ENCODE results near the gene GLCCI1. TPM values are rescaled to one million over a fixed set of nuclear protein-coding genes. Genes with fewer than 3 reads are reported as not detected.
A peak's percentile ranks its signal among the peaks of the same experiment; 100 is the strongest.
"Not testable (repeated sequence)": the region's sequence is repeated elsewhere in the genome, so short reads cannot be mapped to it uniquely, and the experiment has no call there.

GLCCI1 gene
- total and polyA plus RNA-seq, 9 donors = 9.7 to 18.3 (median 12.9) TPM

DNA sequence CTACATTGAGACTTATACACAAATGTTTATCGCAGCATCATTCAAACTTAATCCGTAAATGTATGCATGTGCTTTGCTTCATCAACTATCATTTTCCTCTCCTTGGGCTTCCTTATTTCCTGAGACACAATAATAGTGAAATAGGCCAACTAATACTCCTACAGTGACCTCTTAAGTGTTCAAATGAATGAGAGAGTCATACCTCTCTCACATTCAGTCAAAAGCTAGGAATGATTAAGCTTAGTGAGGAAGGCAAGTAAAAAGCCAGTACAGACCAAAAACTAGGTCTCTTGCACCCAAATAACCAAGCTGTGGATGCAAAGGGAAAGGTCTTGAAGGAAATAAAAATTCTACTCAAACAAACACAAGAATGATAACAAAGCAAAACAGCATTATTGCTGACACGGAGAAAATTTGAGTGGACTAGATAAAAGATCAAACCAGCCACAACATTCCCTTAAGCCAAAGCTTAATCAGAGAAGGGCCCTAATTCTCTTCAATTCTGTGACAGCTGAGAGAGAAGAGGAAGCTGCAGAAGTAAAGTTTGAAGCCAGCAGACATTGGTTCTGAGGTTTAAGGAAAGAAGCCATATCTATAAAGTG, 72.3 kb downstream of the GLCCI1 start:
- H3K27ac ChIP-seq (ENCODE audit: low read length) = no peak overlapping the region
- no peaks in the 10 kb centered on the region for H3K27me3 ChIP-seq (ENCODE audit: control insufficient read depth, insufficient read depth, low read length)
- DNase-seq = no peak
- H3K36me3 ChIP-seq (ENCODE audit: control insufficient read depth, insufficient read depth, low read length) = no peaks in the 10 kb centered on the region
- no peak overlapping the region for H3K4me3 ChIP-seq (ENCODE audit: low read length)
- no peaks in the 10 kb centered on the region for H3K4me1 ChIP-seq (ENCODE audit: control insufficient read depth, insufficient read depth, low read length)
- H3K9me3 ChIP-seq (replicated peaks; ENCODE audit: control insufficient read depth, low read depth, low read length) = no peaks in the 10 kb centered on the region
- no CpG with 5 or more reads among the region's 3 CpGs for WGBS (ENCODE audit: insufficient coverage)

DNA sequence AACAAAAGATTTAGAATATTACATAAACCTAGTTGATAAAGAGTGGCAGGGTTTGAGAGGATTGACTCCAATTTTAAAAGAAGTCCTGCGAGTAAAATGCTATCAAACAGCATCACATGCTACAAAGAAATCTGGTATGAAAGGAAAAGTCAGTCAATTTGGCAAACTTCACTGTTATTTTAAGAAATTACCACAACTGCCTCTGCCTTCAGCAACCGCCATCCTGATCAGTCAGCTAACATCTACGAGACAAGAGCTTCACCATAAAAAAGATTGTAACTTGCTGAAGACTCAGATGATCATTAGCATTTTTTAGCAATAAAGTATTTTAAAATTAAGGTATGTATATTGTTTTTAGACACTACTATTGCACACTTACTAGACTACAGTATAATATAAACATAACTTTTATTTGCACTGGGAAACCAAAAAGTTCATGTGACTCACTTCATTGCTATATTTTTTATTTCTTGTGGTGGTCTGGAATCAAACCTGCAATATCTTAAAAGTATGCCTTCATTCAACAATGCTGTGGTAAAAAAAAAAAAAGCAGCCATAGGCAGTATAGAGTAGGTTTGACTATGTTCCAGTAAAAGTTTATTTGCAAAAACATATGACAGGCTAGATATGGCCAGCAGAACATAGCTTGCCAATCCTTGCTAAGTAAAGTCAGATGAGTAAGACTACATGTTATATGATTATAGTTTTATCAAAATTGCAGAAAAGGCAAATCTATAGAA, 74.4 kb downstream of the GLCCI1 start:
- WGBS (ENCODE audit: insufficient coverage) = no CpG with 5 or more reads among the region's 3 CpGs
- H3K4me1 ChIP-seq (ENCODE audit: control insufficient read depth, insufficient read depth, low read length) = no peaks in the 10 kb centered on the region
- no peak overlapping the region for H3K4me3 ChIP-seq (ENCODE audit: low read length)
- H3K27me3 ChIP-seq (ENCODE audit: control insufficient read depth, insufficient read depth, low read length) = no peaks in the 10 kb centered on the region
- H3K9me3 ChIP-seq (replicated peaks; ENCODE audit: control insufficient read depth, low read depth, low read length) = no peaks in the 10 kb centered on the region
- DNase-seq = peak; percentile 10
- no peak overlapping the region for H3K27ac ChIP-seq (ENCODE audit: low read length)
- no peaks in the 10 kb centered on the region for H3K36me3 ChIP-seq (ENCODE audit: control insufficient read depth, insufficient read depth, low read length)

DNA sequence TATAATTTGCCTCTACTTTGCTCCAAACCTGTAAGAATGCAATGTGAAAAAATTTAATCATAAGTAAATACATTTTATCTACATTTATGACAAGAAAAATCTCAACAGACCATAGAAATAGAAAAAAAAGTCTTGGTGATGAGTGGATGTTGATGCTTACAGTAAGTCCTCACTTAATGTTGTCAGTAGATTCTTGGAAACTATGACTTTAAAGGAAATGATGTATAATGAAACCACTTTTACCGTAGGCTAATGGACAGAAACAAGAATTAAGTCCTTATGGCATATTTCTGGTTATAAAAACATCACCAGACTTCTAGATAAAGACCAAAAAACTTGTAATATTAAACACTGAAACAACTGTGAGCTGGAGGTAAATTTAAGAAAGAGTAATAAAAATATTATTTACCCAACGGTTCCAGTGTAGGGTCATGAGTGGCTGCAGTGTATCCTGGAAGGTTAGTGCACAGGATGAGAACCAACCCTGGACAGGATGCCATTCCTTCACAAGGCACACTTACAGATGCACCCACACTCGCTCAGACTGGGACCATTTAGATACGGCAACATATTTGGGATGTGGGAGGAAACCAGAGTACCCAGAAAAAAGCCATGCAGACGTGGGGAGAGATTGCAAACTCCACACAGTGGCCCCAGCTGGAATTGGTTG, 76.3 kb downstream of the GLCCI1 start:
- H3K27ac ChIP-seq (ENCODE audit: low read length) = no peak overlapping the region
- H3K27me3 ChIP-seq (ENCODE audit: control insufficient read depth, insufficient read depth, low read length) = no peaks in the 10 kb centered on the region
- no peak overlapping the region for H3K4me3 ChIP-seq (ENCODE audit: low read length)
- WGBS (ENCODE audit: insufficient coverage) = 62% methylated on average over 3 of the region's 5 CpGs
- H3K9me3 ChIP-seq (replicated peaks; ENCODE audit: control insufficient read depth, low read depth, low read length) = no peaks in the 10 kb centered on the region
- no peaks in the 10 kb centered on the region for H3K4me1 ChIP-seq (ENCODE audit: control insufficient read depth, insufficient read depth, low read length)
- no peaks in the 10 kb centered on the region for H3K36me3 ChIP-seq (ENCODE audit: control insufficient read depth, insufficient read depth, low read length)
- DNase-seq = no peak

DNA sequence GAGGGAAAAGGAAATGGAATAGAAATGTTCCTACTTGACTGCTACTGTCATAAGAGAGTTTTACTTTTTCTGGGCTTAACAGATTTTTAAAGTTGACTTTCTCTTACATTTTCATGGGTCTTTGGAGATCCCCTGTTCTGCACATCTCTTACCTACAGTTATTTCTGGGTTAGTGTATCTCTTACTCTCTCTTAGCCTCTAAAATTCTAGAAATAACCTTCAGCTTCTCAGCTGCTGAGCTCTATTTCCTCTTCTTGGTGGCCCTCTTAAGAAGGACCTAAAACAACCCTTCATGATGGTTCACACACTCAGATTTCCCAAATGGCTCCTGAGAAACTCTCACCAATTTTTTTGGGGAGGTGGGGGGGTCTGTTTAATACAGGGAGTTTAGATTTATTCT, 79.5 kb downstream of the GLCCI1 start:
- not testable (repeated sequence) for H3K27ac ChIP-seq (ENCODE audit: low read length); DNase-seq; H3K36me3 ChIP-seq (ENCODE audit: control insufficient read depth, insufficient read depth, low read length); H3K9me3 ChIP-seq (replicated peaks; ENCODE audit: control insufficient read depth, low read depth, low read length); H3K4me3 ChIP-seq (ENCODE audit: low read length); H3K27me3 ChIP-seq (ENCODE audit: control insufficient read depth, insufficient read depth, low read length); H3K4me1 ChIP-seq (ENCODE audit: control insufficient read depth, insufficient read depth, low read length)

GRCh38 chr7:8051373-8051772, 82.8 kb downstream of the GLCCI1 start:
- no peak overlapping the region for H3K4me3 ChIP-seq (ENCODE audit: low read length)
- WGBS (ENCODE audit: insufficient coverage) = no CpG with 5 or more reads among the region's 1 CpG
- no peaks in the 10 kb centered on the region for H3K9me3 ChIP-seq (replicated peaks; ENCODE audit: control insufficient read depth, low read depth, low read length)

DNA sequence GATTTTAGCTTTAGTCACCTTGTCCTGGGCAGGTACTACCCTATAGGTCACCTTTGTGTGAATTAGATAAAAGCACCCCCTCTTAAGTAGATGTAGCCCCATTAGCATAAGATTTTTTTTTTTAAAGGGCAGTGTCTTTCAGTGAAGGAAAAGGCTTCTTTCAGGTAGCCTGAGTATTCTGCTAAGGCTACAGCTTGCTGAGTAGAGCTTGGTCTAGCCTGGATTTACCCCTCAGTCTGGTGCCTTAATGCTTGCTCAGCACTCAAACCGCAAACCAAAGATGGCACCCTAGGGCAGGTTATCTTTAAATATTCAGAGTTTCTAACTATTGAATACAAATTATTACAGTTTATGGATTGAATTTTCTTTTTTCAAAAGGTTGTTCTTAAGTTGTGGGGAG, 83.4 kb downstream of the GLCCI1 start:
- no peak for DNase-seq
- Histone ChIP-seq H3K4me1 (ENCODE audit: control insufficient read depth, insufficient read depth, low read length) (no peaks in the 10 kb centered on the region), H3K36me3 (ENCODE audit: control insufficient read depth, insufficient read depth, low read length) (peaks cover 3% of the 10 kb centered on the region), H3K27ac (ENCODE audit: low read length) (no peak overlapping the region), H3K9me3 (replicated peaks; ENCODE audit: control insufficient read depth, low read depth, low read length) (no peaks in the 10 kb centered on the region), H3K4me3 (ENCODE audit: low read length) (no peak overlapping the region), H3K27me3 (ENCODE audit: control insufficient read depth, insufficient read depth, low read length) (no peaks in the 10 kb centered on the region)
- WGBS (ENCODE audit: insufficient coverage) = no CpG with 5 or more reads among the region's 1 CpG

More at GRCh38 chr7:8051373-8051772, 82.8 kb downstream of the GLCCI1 start:
- Histone ChIP-seq H3K36me3 (ENCODE audit: control insufficient read depth, insufficient read depth, low read length) (peaks cover 3% of the 10 kb centered on the region), H3K27me3 (ENCODE audit: control insufficient read depth, insufficient read depth, low read length) (no peaks in the 10 kb centered on the region), H3K4me1 (ENCODE audit: control insufficient read depth, insufficient read depth, low read length) (no peaks in the 10 kb centered on the region), H3K27ac (ENCODE audit: low read length) (no peak overlapping the region)
- no peak for DNase-seq

- Histone ChIP-seq H3K9me3 (replicated peaks; ENCODE audit: control insufficient read depth, low read depth, low read length) (no peaks in the 10 kb centered on the region), H3K4me1 (ENCODE audit: control insufficient read depth, insufficient read depth, low read length) (no peaks in the 10 kb centered on the region), H3K36me3 (ENCODE audit: control insufficient read depth, insufficient read depth, low read length) (peaks cover 3% of the 10 kb centered on the region), H3K27ac (ENCODE audit: low read length) (no peak overlapping the region), H3K4me3 (ENCODE audit: low read length) (no peak overlapping the region), H3K27me3 (ENCODE audit: control insufficient read depth, insufficient read depth, low read length) (no peaks in the 10 kb centered on the region)
- DNase-seq = no peak
Observed at GRCh38 chr7:8052824-8053223, 84.2 kb downstream of the GLCCI1 start.

DNA sequence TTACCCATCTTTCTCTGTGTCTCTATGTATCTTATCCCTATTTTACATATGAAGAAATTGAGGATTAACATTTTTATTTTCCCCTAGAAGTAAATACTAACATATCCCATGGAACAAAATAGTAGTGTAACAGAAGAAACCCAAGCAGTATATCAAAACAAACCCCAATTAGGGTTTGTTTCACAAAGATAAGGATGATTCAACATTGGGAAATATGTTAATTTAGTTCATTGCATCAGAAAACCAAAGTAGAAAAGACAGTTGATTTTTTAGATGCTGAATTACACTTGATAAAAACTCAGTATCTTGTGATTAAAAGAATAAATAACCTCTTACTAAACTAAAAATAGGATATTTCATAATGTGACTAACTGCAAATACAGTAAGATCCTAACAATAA, 87.8 kb downstream of the GLCCI1 start:
- Histone ChIP-seq H3K9me3 (replicated peaks; ENCODE audit: control insufficient read depth, low read depth, low read length) (no peaks in the 10 kb centered on the region), H3K4me3 (ENCODE audit: low read length) (no peak overlapping the region), H3K27ac (ENCODE audit: low read length) (no peak overlapping the region), H3K4me1 (ENCODE audit: control insufficient read depth, insufficient read depth, low read length) (no peaks in the 10 kb centered on the region), H3K36me3 (ENCODE audit: control insufficient read depth, insufficient read depth, low read length) (peaks cover 3% of the 10 kb centered on the region), H3K27me3 (ENCODE audit: control insufficient read depth, insufficient read depth, low read length) (no peaks in the 10 kb centered on the region)
- DNase-seq = no peak

- DNase-seq = no peak
- WGBS (ENCODE audit: insufficient coverage) = no CpG with 5 or more reads among the region's 1 CpG
- Histone ChIP-seq H3K27me3 (ENCODE audit: control insufficient read depth, insufficient read depth, low read length) (no peaks in the 10 kb centered on the region), H3K4me3 (ENCODE audit: low read length) (no peak overlapping the region), H3K4me1 (ENCODE audit: control insufficient read depth, insufficient read depth, low read length) (no peaks in the 10 kb centered on the region), H3K36me3 (ENCODE audit: control insufficient read depth, insufficient read depth, low read length) (peaks cover 3% of the 10 kb centered on the region), H3K9me3 (replicated peaks; ENCODE audit: control insufficient read depth, low read depth, low read length) (no peaks in the 10 kb centered on the region), H3K27ac (ENCODE audit: low read length) (no peak overlapping the region)
Observed at GRCh38 chr7:8057566-8057965, 89.0 kb downstream of the GLCCI1 start.

GRCh38 chr7:8058322-8058721, 89.7 kb downstream of the GLCCI1 start:
- no peaks in the 10 kb centered on the region for H3K27me3 ChIP-seq (ENCODE audit: control insufficient read depth, insufficient read depth, low read length)
- no peak overlapping the region for H3K4me3 ChIP-seq (ENCODE audit: low read length)
- H3K4me1 ChIP-seq (ENCODE audit: control insufficient read depth, insufficient read depth, low read length) = no peaks in the 10 kb centered on the region
- no peak for DNase-seq
- peaks cover 3% of the 10 kb centered on the region for H3K36me3 ChIP-seq (ENCODE audit: control insufficient read depth, insufficient read depth, low read length)
- no peaks in the 10 kb centered on the region for H3K9me3 ChIP-seq (replicated peaks; ENCODE audit: control insufficient read depth, low read depth, low read length)
- no peak overlapping the region for H3K27ac ChIP-seq (ENCODE audit: low read length)
